HL-60/S4 (cell line): ENCODE results near the gene SVOP.

Experiments
- in situ Hi-C: fragments of 300-500 bp; cut with MboI; formaldehyde crosslinking; loops from 2 replicates; pipeline ENCODE4 v1.14.3; 2022; ENCODE audit warnings: low sequenced_read_pairs

SVOP gene

GRCh38 chr12:108980831-108981618, 39.8 kb downstream of the SVOP start:
- in situ Hi-C loops: no loop called here

- in situ Hi-C loops: no loop called here
These were observed 43.5 kb downstream of the SVOP start for GRCh38 chr12:108977360-108977759.

- in situ Hi-C loops: no loop called here
These were observed 45.8 kb downstream of the SVOP start for GRCh38 chr12:108975024-108975593.

GRCh38 chr12:108973629-108974152, 47.2 kb downstream of the SVOP start:
- in situ Hi-C loops: loop anchor here (25.0 kb wide), 1 partner anchor 311 kb away; no protein-coding TSS in a partner anchor

DNA sequence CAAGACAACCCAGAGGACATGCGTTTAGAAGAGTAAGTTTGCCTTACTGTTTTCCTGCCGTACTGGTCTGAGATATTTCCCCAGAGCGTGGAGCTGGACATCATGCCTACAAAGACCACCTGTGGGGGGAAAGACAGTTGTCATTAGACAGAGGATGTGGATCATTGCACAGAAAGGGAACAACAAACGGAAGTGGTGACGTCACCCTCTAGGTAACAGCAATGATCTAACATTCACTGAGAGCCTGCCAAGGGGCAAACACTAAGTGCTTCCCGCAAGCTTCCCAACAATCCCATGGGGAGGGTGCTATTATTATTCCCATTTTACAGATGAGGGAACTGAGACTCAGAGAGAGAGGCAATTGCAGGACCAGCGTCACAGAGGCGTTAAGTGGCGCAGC, 48.5 kb downstream of the SVOP start:
- in situ Hi-C loops: loop anchor here (25.0 kb wide), 1 partner anchor 310 kb away; no protein-coding TSS in a partner anchor

- in situ Hi-C loops: loop anchor here (25.0 kb wide), 1 partner anchor 307 kb away; no protein-coding TSS in a partner anchor
These were observed 51.2 kb downstream of the SVOP start for GRCh38 chr12:108969622-108970021.

DNA sequence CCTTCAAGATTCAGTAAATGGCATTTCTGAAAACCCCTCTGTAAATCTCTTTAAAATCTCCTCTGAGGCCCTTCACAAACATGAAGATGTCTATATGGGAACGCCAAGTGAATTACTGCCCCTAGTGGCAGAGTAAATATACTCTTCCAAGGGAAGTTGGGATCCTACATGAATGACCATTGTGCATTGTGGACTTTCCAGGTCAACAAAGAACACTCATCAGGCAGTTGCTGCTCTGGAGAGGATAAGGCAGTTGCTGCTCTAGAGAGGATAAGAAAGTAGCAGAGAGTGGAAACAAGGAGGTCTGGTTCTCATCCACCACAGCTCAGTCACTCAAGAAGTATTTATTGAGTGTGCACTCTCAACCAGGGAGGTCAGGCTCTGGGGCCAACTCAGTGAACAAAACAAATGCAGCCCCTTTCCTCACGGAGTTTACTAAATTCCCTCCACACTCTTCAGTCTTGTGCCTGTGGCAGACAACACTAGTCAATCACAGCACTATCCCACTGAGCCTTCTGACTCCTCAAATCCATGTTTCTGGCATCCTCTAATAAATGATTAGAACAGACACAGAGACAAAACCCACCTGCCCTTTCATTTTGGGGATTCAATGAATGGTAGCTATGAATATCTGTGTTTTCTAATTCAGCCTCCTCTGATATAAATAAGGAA, 52.9 kb downstream of the SVOP start:
- in situ Hi-C loops: loop anchor here (25.0 kb wide), 1 partner anchor 306 kb away; no protein-coding TSS in a partner anchor

DNA sequence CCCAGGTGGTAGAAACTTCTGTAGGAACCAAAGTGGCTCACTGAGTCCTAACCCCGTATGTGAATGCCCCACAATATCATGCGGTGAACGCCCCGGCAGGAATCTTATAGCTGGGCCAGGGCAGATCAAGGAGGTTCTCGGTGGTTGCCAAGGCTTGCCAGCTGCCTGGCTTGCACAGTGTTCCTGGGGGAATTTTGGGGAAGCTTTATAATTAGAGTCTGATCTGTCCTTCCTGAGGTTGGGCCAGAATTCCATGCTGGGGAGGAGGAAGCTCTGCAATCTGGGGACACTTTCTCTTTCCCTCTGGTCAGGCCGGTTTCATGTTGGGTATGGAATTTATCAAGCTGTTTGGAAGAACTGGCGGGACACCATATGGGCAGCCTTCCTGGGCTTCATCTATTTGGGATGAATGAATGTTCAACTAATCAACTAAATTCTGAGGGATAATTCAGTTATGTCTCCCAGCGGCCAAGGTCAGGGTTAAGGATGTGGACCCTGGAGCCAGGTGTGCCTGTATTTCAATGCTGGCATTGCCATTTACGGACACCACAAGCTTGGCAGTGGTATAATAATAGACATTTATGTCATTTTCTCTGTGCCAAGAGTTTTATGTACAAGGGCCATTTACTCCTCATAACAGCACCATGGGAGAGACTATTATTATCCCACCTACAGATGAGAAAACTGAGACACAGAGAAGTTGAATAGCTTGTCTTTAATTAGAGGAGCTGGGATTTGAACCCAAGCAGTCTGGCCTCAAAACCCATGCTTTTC, 54.3 kb downstream of the SVOP start:
- in situ Hi-C loops: loop anchor here (25.0 kb wide), 1 partner anchor 304 kb away; no protein-coding TSS in a partner anchor

DNA sequence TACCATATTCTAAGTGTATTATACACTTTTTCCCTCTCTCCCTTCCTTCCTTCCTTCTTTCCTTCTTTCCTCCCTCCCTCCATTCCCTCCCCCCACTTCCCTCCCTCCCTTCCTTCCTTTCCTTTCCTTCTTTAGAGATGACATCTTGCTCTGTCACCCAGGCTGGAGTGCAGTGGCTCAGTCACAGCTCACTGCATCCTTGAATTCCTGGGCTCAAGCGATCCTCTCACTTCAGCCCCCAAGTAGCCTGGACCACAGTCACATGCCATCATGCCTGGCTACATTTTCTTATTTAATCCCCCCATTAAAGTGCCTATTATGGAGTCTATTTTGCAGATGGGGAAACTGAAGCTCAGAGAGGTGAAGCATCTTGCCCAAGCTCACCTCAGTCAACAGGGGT, 55.0 kb downstream of the SVOP start:
- in situ Hi-C loops: loop anchor here (25.0 kb wide), 1 partner anchor 304 kb away; no protein-coding TSS in a partner anchor

DNA sequence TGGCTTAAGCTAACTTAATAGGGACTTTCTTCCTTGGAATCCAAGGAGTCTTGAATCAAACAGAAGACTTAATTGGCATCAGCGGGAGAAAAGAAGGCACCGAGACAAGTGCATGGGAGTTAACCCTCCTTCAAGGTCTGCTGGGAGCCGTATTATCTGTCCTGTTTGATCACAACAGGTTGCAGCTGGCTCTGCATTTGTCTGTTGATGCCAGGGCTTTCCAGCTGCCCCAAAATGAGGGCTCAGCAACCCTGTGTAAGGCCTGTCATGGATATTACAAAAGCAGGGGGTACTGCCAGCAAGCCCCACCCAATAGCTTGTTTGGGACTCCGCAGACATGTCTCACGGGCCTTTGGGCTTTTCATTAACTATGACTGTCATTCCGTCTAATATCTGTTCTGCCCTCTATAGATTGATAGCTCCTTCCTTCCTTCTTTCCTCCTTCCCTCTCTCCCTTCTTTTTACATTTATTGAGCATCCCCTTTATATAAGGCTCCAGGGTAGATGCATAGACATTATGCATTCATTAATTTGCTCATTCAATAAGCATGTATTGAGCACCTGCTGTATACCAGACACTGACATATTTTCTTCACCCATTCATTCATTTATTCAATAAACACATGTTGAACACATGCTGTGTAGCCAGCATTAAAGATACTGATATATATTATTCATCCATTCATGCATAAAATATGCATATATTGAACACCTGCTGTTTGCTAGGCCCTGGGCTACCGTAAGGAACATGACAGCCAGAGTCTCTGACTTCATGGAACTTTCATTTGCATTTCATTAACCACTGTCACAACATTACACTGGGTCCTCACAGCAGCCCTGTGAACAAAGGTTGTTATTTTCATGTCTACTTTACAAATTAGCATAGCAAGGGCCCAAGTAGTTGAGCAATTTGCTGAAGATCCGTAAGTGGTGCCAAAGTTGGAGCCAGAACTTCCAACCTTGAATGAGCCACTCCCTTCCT, 56.2 kb downstream of the SVOP start:
- in situ Hi-C loops: loop anchor here (25.0 kb wide), 1 partner anchor 302 kb away; no protein-coding TSS in a partner anchor

GRCh38 chr12:108962256-108962655, 58.6 kb downstream of the SVOP start:
- in situ Hi-C loops: loop anchor here (25.0 kb wide), 1 partner anchor 300 kb away; no protein-coding TSS in a partner anchor

GRCh38 chr12:108959748-108960655, 60.9 kb downstream of the SVOP start:
- in situ Hi-C loops: loop anchor here (25.0 kb wide), 1 partner anchor 298 kb away; no protein-coding TSS in a partner anchor

DNA sequence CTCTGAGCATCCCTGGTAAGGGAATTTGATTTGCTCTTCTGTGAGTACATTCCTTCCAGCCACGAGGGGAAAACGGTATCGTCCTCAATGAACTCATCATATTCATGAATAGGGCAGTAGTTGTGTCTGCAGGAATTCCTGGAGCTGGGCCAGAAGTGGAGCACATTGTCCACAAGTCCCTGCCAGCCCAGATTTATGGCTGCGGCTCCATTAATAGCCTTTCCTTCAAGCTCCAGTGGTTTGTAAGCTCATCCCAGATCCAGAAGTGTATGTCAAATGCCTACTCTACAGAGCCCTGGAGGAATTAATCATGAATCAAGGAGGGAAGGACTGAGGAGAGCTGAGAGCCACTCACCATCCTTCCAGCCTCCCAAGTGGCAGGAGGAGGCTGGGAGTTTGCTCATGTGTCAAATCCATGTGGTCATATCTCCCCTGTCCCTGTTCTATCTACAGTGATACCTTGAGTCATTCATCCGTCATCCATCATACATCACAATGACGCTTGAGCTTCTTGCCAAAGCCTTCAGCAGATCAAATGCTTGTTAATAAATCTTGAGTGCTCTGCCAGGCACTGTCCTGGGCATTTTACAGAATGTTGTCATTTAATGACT, 65.5 kb downstream of the SVOP start:
- in situ Hi-C loops: loop anchor here (25.0 kb wide), 1 partner anchor 293 kb away; no protein-coding TSS in a partner anchor

DNA sequence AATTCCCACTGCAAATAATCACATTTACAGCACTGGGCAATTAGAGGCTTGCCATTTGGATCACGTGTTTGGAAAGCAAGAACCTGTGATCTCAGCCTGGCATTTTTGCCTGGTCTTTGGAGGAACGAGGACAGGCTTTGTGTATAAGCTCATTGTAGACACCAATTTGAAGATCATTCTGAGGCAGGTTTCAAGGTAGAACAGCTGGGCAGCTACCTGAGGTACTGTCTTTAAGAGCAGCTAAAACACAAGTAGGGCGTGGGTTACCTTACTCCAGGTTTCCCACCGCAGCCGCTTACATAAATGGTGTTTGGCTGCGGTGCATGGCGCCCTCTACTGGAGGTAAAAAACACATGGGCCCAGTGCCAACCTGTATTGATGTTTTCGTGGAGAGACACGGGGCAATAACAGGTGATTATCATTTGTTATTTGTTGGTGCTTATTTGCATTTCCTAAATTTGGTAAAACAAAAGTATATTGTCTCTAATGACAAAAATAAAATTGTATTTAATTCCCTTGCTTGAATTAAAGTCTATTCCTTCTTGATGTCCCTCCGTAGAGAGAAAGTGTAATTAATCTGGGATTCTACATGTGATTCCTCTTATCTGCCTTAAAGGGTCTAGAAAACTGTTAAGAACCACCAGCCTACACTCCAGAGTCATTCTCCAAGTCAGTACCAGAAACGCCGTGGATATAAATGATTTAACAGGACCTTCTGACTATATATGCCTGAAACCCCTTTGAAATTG, 69.7 kb downstream of the SVOP start:
- in situ Hi-C loops: loop anchor here (25.0 kb wide), 1 partner anchor 289 kb away; no protein-coding TSS in a partner anchor

GRCh38 chr12:108949976-108950375, 70.9 kb downstream of the SVOP start:
- in situ Hi-C loops: loop anchor here (25.0 kb wide), 1 partner anchor 288 kb away; no protein-coding TSS in a partner anchor

- in situ Hi-C loops: no loop called here
These were observed 72.5 kb downstream of the SVOP start for GRCh38 chr12:108948367-108948766.

GRCh38 chr12:108947097-108947496, 73.8 kb downstream of the SVOP start:
- in situ Hi-C loops: no loop called here
